PFSK-1 (cell line): ENCODE data around the gene NIPAL3.

Experiments
- FOXP2 ChIP-seq: optimal IDR thresholded peaks from 2 replicates; pipeline ENCODE3; 2011; ENCODE audit warnings: borderline replicate concordance, control low read depth, inconsistent platforms; ENCODE audit not compliant: insufficient read depth; ENCODE audit errors: extremely low read length, extremely low read depth
- TAF1 ChIP-seq: IDR thresholded peaks from 2 replicates; pipeline ENCODE4 v1.6.1; 2012; ENCODE audit warnings: low read length, control low read depth, borderline replicate concordance; ENCODE audit not compliant: insufficient read depth

DNA sequence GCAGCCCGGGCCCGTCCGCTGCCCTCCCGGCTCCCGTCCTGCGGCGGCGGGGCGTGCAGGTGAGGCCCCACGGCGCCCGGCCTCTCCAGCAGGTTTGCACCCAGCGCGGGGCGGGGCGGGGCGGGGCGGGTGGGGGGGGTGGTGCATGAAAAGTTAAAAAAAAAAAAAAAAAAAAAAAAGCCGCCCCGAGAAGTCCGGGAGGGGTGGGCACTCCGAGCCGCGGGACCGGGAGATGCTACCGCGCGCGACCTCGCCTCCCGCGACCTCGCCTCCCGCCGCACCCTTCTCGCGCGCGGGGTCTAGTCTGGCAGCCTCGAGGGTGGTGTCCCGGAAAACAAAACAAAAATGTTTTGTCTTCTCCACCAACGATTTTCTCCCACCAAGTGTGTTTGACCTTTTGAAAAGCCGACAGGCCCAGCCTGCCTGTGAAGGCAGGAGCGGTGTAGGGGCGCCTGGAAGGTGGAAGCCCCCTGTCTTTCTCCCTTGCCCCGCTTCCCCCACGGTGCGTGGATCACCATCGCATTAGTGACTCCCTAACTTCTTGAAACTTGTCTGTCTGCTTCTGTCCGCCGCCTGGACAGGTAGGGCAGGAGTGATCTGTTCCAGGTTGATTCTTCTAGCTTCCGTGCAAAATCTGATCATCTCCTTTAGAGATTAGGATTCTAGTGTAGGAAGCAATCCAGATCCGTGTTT, 87.6 kb downstream of the NIPAL3 start:
- TF ChIP-seq FOXP2 (no peak), TAF1 (no peak)
